SK-N-SH (cell line): ENCODE results near the gene ATP8A2. TPM values are rescaled to one million over a fixed set of nuclear protein-coding genes. Genes with fewer than 3 reads are reported as not detected.

Source experiments
- CTCF ChIA-PET: fragments of 300-600, 350-600 bp; formaldehyde crosslinking; extraction: SDS; loops from one replicate; lab custom pipeline; 2021; lab: Yijun Ruan, JAX
- POLR2A ChIA-PET: fragments of 350-600 bp; sonication (Branson Sonifier 250); formaldehyde crosslinking; extraction: SDS; loops from one replicate; lab custom pipeline; 2020; ENCODE audit warnings: antibody characterized with exemption, inconsistent platforms; lab: Yijun Ruan, JAX
- DNase-seq: peaks from one replicate; pipeline ENCODE4 v3.0.0; 2012
- H2AFZ ChIP-seq: fragments of 200-600 bp; sonication (generic); 2 replicates; pipeline ENCODE4 v1.8.1; 2016; ENCODE audit warnings: antibody characterized with exemption, mild to moderate bottlenecking, low read depth
- H3F3A ChIP-seq: fragments of 200-600 bp; sonication (generic); replicated peaks from 2 replicates; pipeline ENCODE3; 2016; ENCODE audit warnings: antibody characterized with exemption, mild to moderate bottlenecking; ENCODE audit not compliant: insufficient read depth
- H3K27ac ChIP-seq, 2 experiments: fragments of 200-500 bp in 1 of 2; fragments of 200-600 bp in 1 of 2; sonication (Bioruptor generic) in 1 of 2; sonication (generic), shearing (Covaris generic) in 1 of 2; 2 replicates each; pipeline versions ENCODE4 v1.5.1 to v1.6.1; 2014 to 2016; ENCODE audit warnings: low read depth in 2 of 2, inconsistent platforms in 1 of 2, low read length in 1 of 2, mild to moderate bottlenecking in 1 of 2, mixed read lengths in 1 of 2
- H3K27me3 ChIP-seq: fragments of 200-600 bp; sonication (generic), shearing (Covaris generic); 2 replicates; pipeline ENCODE4 v1.6.1; 2016; ENCODE audit warnings: mixed run types; ENCODE audit not compliant: insufficient read depth
- H3K36me3 ChIP-seq, 2 experiments: fragments of 200-500 bp in 1 of 2; fragments of 200-600 bp in 1 of 2; sonication (Bioruptor generic) in 1 of 2; sonication (generic) in 1 of 2; replicated peaks in 1 of 2; 2 replicates each; pipeline versions ENCODE3 to v1.5.1; 2014 to 2016; ENCODE audit warnings: low read length in 1 of 2, mild to moderate bottlenecking in 1 of 2; ENCODE audit not compliant: insufficient read depth in 2 of 2, control insufficient read depth in 1 of 2
- H3K4me1 ChIP-seq, 2 experiments: fragments of 200-500 bp in 1 of 2; fragments of 200-600 bp in 1 of 2; sonication (Bioruptor generic) in 1 of 2; sonication (generic), shearing (Covaris generic) in 1 of 2; 2 replicates each; pipeline versions ENCODE4 v1.5.1 to v1.6.1; 2014 to 2016; ENCODE audit warnings: low read depth in 1 of 2, low read length in 1 of 2, mixed run types in 1 of 2; ENCODE audit not compliant: insufficient read depth in 2 of 2, control insufficient read depth in 1 of 2
- H3K4me2 ChIP-seq: fragments of 200-600 bp; sonication (generic), shearing (Covaris generic); 2 replicates; pipeline ENCODE4 v1.6.1; 2017; ENCODE audit warnings: mixed run types
- H3K4me3 ChIP-seq, 2 experiments: fragments of 200-500 bp in 1 of 2; fragments of 200-600 bp in 1 of 2; sonication (Bioruptor generic) in 1 of 2; sonication (generic), shearing (Covaris generic) in 1 of 2; 2 replicates each; pipeline versions ENCODE4 v1.5.1 to v1.8.1; 2014 to 2016; ENCODE audit warnings: low read depth in 2 of 2, inconsistent platforms in 1 of 2, low read length in 1 of 2, mild to moderate bottlenecking in 1 of 2, mixed read lengths in 1 of 2, moderate library complexity in 1 of 2
- H3K79me2 ChIP-seq: fragments of 200-600 bp; sonication (generic); 2 replicates; pipeline ENCODE4 v1.8.1; 2017; ENCODE audit warnings: mild to moderate bottlenecking; ENCODE audit not compliant: insufficient read depth
- H3K9ac ChIP-seq: fragments of 200-600 bp; sonication (generic); 2 replicates; pipeline ENCODE4 v1.6.1; 2017; ENCODE audit warnings: mixed run types
- H3K9me2 ChIP-seq: fragments of 200-600 bp; sonication (generic); 2 replicates; pipeline ENCODE4 v1.6.1; 2017; ENCODE audit warnings: mixed run types
- H3K9me3 ChIP-seq: fragments of 200-600 bp; sonication (generic); 2 replicates; pipeline ENCODE4 v1.6.1; 2017; ENCODE audit warnings: mixed run types, mild to moderate bottlenecking, moderate library complexity
- H4K20me1 ChIP-seq: fragments of 200-600 bp; sonication (generic); 2 replicates; pipeline ENCODE4 v1.6.1; 2017; ENCODE audit warnings: mild to moderate bottlenecking, mixed run types; ENCODE audit not compliant: insufficient read depth
- ELF1 ChIP-seq: IDR thresholded peaks from 2 replicates; pipeline ENCODE4 v1.4.0; 2012
- EZH2phosphoT487 ChIP-seq: fragments of 200-600 bp; sonication (generic); IDR thresholded peaks from 2 replicates; pipeline ENCODE4 v1.6.1; 2017; ENCODE audit warnings: low read depth, mixed run types, mild to moderate bottlenecking, antibody characterized with exemption, moderate library complexity, borderline replicate concordance
- MEF2A ChIP-seq: IDR thresholded peaks from 2 replicates; pipeline ENCODE4 v1.4.0; 2012; ENCODE audit warnings: low read depth, borderline replicate concordance
- REST ChIP-seq: IDR thresholded peaks from 2 replicates; pipeline ENCODE4 v1.6.1; 2012; ENCODE audit warnings: mild to moderate bottlenecking, low read depth, low read length, moderate library complexity
- RFX5 ChIP-seq: IDR thresholded peaks from 2 replicates; pipeline ENCODE4 v1.6.1; 2012; ENCODE audit warnings: mild to moderate bottlenecking, improper control_type of control experiment, low read length
- SIN3A ChIP-seq: IDR thresholded peaks from 2 replicates; pipeline ENCODE4 v1.6.1; 2012; ENCODE audit warnings: low read depth, mild to moderate bottlenecking, low read length, moderate library complexity, borderline replicate concordance
- SMC3 ChIP-seq: IDR thresholded peaks from 2 replicates; pipeline ENCODE4 v1.6.1; 2012; ENCODE audit warnings: low read depth, low read length, improper control_type of control experiment
- TEAD4 ChIP-seq: IDR thresholded peaks from 2 replicates; pipeline ENCODE4 v1.4.0; 2012; ENCODE audit warnings: mild to moderate bottlenecking, borderline replicate concordance; ENCODE audit not compliant: insufficient read depth
- YY1 ChIP-seq: IDR thresholded peaks from 2 replicates; pipeline ENCODE4 v1.4.0; 2012; ENCODE audit warnings: low read depth, mild to moderate bottlenecking
- ZBTB33 ChIP-seq: IDR thresholded peaks from 2 replicates; pipeline ENCODE4 v1.4.0; 2012; ENCODE audit warnings: low read depth, borderline replicate concordance
- WGBS: methylation state at CpG from one replicate; pipeline ENCODE4 v1.1.6; 2017; ENCODE audit warnings: low lambda C conversion rate; 5-methylcytosine and 5-hydroxymethylcytosine counted together
- polyA plus RNA-seq, 3 experiments: library from polyadenylated mRNA; depleted of rRNA; stranded (reverse); fragments of >200 nt; gene quantifications; 2 replicates each; pipeline ENCODE4 v1.2.3, GENCODE V29; 2012

Gene ATP8A2
- polyA plus RNA-seq, 1 of the 3 experiments (the other 2 are of a cell fraction) = 0.02 TPM

- TF ChIP-seq REST = no peak
- no peak for TF ChIP-seq ELF1
Observed at GRCh38 chr13:25873242-25873612, 501.5 kb downstream of the ATP8A2 start (continued).

- DNase-seq = no peak
- no peaks in the 10 kb centered on the region for H3K9me3 ChIP-seq
- H4K20me1 ChIP-seq = no peaks in the 10 kb centered on the region
- H3K79me2 ChIP-seq = no peaks in the 10 kb centered on the region
- no peak for TF ChIP-seq TEAD4
- TF ChIP-seq ELF1 = no peak
- TF ChIP-seq SIN3A = no peak
- TF ChIP-seq EZH2phosphoT487 = no peak
- no peak for TF ChIP-seq RFX5
- TF ChIP-seq ZBTB33 = no peak
- TF ChIP-seq MEF2A = no peak
- TF ChIP-seq YY1 = no peak
- TF ChIP-seq SMC3 = no peak
- H3F3A ChIP-seq = no peaks in the 10 kb centered on the region
- no peaks in the 10 kb centered on the region for H3K9me2 ChIP-seq
- no peaks in the 10 kb centered on the region for H3K4me1 ChIP-seq
- H3K27ac ChIP-seq = no peak overlapping the region
- WGBS = 49% methylated on average over 11 of the region's 11 CpGs
- ChIA-PET CTCF (no interaction called here), POLR2A (no interaction called here)
- H3K4me3 ChIP-seq = no peak overlapping the region
- H3K27me3 ChIP-seq = no peaks in the 10 kb centered on the region
- H3K9ac ChIP-seq = no peak overlapping the region
- no peaks in the 10 kb centered on the region for H3K36me3 ChIP-seq
- H3K4me2 ChIP-seq = no peak overlapping the region
- no peak overlapping the region for H2AFZ ChIP-seq
Observed at GRCh38 chr13:25874064-25874737, 502.4 kb downstream of the ATP8A2 start.
